K562 (cell line): Measurements from ENCODE around the gene HNRNPA3. TPM values are rescaled to one million over a fixed set of nuclear protein-coding genes. Genes with fewer than 3 reads are reported as not detected.

ENCODE experiments used
- ATAC-seq: fragments of 200-7000 bp; cut with Tn5 transposase; 3 replicates; pipeline ENCODE4 v1.9.1; 2020; ENCODE audit warnings: moderate library complexity
- BruUV-seq: library from RNA; stranded (reverse); fragments of 400-500 nt; replicated peaks from 2 replicates; lab custom pipeline; 2021; lab: Mats Ljungman, UMichigan
- CTCF ChIA-PET: fragments of 300-600 bp; formaldehyde crosslinking; extraction: SDS; loops from one replicate; lab custom pipeline; 2021; ENCODE audit warnings: low intra/inter-chr PET ratio; lab: Yijun Ruan, JAX
- POLR2A ChIA-PET: fragments of 300-600, 350-650 bp; sonication (Branson Sonifier 250); formaldehyde crosslinking; extraction: SDS; loops from one replicate; lab custom pipeline; 2021; ENCODE audit warnings: antibody characterized with exemption, inconsistent platforms; lab: Yijun Ruan, JAX
- DNase-seq, 4 experiments: peaks; one replicate each; pipeline versions ENCODE4 v3.0.0 to v3.0.0-alpha.2; 2011 to 2018; ENCODE audit warnings: low spot score in 3 of 4, mixed read lengths in 3 of 4; ENCODE audit errors: extremely low read depth in 1 of 4
- FAIRE-seq: peaks from 2 replicates; lab custom pipeline; 2011; peaks lifted over from hg19 to GRCh38; lab: Jason Lieb, UNC
- H2AFZ ChIP-seq: 2 replicates; pipeline ENCODE4 v1.6.0; 2011; ENCODE audit warnings: low read depth, low read length, control low read depth, inconsistent platforms
- H3K27ac ChIP-seq: fragments of 200-600 bp; 3 replicates; pipeline ENCODE4 v1.8.0; 2011; ENCODE audit warnings: low read depth, mild to moderate bottlenecking, control low read depth, inconsistent platforms, low read length, moderate library complexity, mixed read lengths; ENCODE audit errors: extremely low read depth
- H3K27me3 ChIP-seq, 2 experiments: fragments of 300-600 bp in 1 of 2; 2 replicates in 1 of 2; 3 replicates in 1 of 2; pipeline versions ENCODE4 v1.6.0 to v1.8.0; 2011; ENCODE audit warnings: inconsistent platforms in 2 of 2, low read length in 2 of 2, mild to moderate bottlenecking in 1 of 2, mixed read lengths in 1 of 2, moderate library complexity in 1 of 2; ENCODE audit not compliant: control insufficient read depth in 2 of 2, insufficient read depth in 2 of 2
- H3K36me3 ChIP-seq: fragments of 300-600 bp; 3 replicates; pipeline ENCODE4 v1.8.0; 2011; ENCODE audit warnings: mild to moderate bottlenecking, low read length, inconsistent platforms; ENCODE audit not compliant: control insufficient read depth, insufficient read depth
- H3K4me1 ChIP-seq, 2 experiments: fragments of 200-600 bp in 1 of 2; replicated peaks in 1 of 2; 2 replicates in 1 of 2; 3 replicates in 1 of 2; pipeline versions ENCODE4 v1.5.1 to v1.8.0; 2011; ENCODE audit warnings: inconsistent platforms in 2 of 2, low read length in 2 of 2, mild to moderate bottlenecking in 1 of 2, mixed read lengths in 1 of 2, moderate library complexity in 1 of 2; ENCODE audit not compliant: control insufficient read depth in 2 of 2, insufficient read depth in 2 of 2
- H3K4me2 ChIP-seq: 2 replicates; pipeline ENCODE4 v1.6.1; 2011; ENCODE audit warnings: low read length, control low read depth, inconsistent platforms, mixed read lengths; ENCODE audit not compliant: insufficient read depth
- H3K4me3 ChIP-seq: fragments of 200-600 bp; sonication (generic), shearing (Covaris generic); 2 replicates; pipeline ENCODE4 v1.5.1; 2016; ENCODE audit warnings: control low read depth, inconsistent platforms
- H3K79me2 ChIP-seq: fragments of 200-600 bp; 3 replicates; pipeline ENCODE4 v1.8.0; 2011; ENCODE audit warnings: low read length, inconsistent platforms; ENCODE audit not compliant: control insufficient read depth, insufficient read depth
- H3K9ac ChIP-seq, 2 experiments: 2 replicates each; pipeline versions ENCODE4 v1.6.0 to v1.6.1; 2011; ENCODE audit warnings: low read depth in 2 of 2, low read length in 2 of 2, control low read depth in 1 of 2, inconsistent platforms in 1 of 2, mild to moderate bottlenecking in 1 of 2, mixed read lengths in 1 of 2; ENCODE audit not compliant: insufficient read depth in 1 of 2
- H3K9me1 ChIP-seq: one replicate; pipeline ENCODE4 v1.6.0; 2011; ENCODE audit warnings: inconsistent platforms, mild to moderate bottlenecking, low read length, moderate library complexity; ENCODE audit not compliant: control insufficient read depth, insufficient read depth
- H3K9me3 ChIP-seq: replicated peaks from 2 replicates; pipeline ENCODE4 v1.5.1; 2011; ENCODE audit warnings: low read depth, low read length, inconsistent platforms; ENCODE audit not compliant: control insufficient read depth, insufficient read depth
- H4K20me1 ChIP-seq: replicated peaks from 2 replicates; pipeline ENCODE4 v1.6.1; 2011; ENCODE audit warnings: low read length, inconsistent platforms, mixed read lengths; ENCODE audit not compliant: control insufficient read depth, insufficient read depth
- ADNP ChIP-seq: fragments of 200-800 bp; sonication (Bioruptor generic); IDR thresholded peaks from 2 replicates; pipeline ENCODE4 v1.6.1; 2016; ENCODE audit warnings: missing genetic modification characterization, missing compliant biosample characterization
- BCOR ChIP-seq: fragments of 450-650 bp; IDR thresholded peaks from 2 replicates; pipeline ENCODE4 v1.6.1; 2016
- CREB3L1 ChIP-seq: fragments of 450-650 bp; IDR thresholded peaks from 2 replicates; pipeline ENCODE4 v1.6.1; 2014; ENCODE audit warnings: low read depth, mild to moderate bottlenecking, moderate library complexity, borderline replicate concordance
- CTCF ChIP-seq, 3 experiments: IDR thresholded peaks in 2 of 3; conservative IDR thresholded peaks in 1 of 3; 2 replicates each; pipeline ENCODE4 v1.5.1; 2011 to 2012; ENCODE audit warnings: low read length in 3 of 3, mild to moderate bottlenecking in 3 of 3, control low read depth in 2 of 3, improper control_type of control experiment in 1 of 3, inconsistent platforms in 1 of 3, low read depth in 1 of 3, mixed read lengths in 1 of 3, moderate library complexity in 1 of 3; ENCODE audit not compliant: insufficient read depth in 2 of 3
- E2F1 ChIP-seq: sonication (generic); formaldehyde crosslinking; IDR thresholded peaks from 2 replicates; pipeline ENCODE4 v1.8.1; 2023; ENCODE audit warnings: mild to moderate bottlenecking, missing genetic modification reagents, moderate library complexity
- ESRRA ChIP-seq: fragments of 450-650 bp; IDR thresholded peaks from 2 replicates; pipeline ENCODE4 v1.6.1; 2014; ENCODE audit warnings: low read depth, mild to moderate bottlenecking, moderate library complexity, borderline replicate concordance
- GATAD2A ChIP-seq: fragments of 450-650 bp; IDR thresholded peaks from 2 replicates; pipeline ENCODE4 v1.6.1; 2017
- HDAC2 ChIP-seq: fragments of 450-650 bp; IDR thresholded peaks from 2 replicates; pipeline ENCODE4 v1.6.1; 2016; ENCODE audit warnings: mild to moderate bottlenecking
- HLTF ChIP-seq: fragments of 450-650 bp; IDR thresholded peaks from 2 replicates; pipeline ENCODE4 v1.6.1; 2016
- KDM2B ChIP-seq: fragments of 250-450 bp; sonication (Bioruptor Pico); IDR thresholded peaks from 2 replicates; pipeline ENCODE4 v1.8.0; 2021; ENCODE audit warnings: mild to moderate bottlenecking, moderate library complexity
- NFRKB ChIP-seq: fragments of 450-650 bp; IDR thresholded peaks from 2 replicates; pipeline ENCODE4 v1.6.1; 2016; ENCODE audit warnings: low read depth
- NR2C1 ChIP-seq, 2 experiments: fragments of 450-650 bp; IDR thresholded peaks; 2 replicates each; pipeline ENCODE4 v1.6.1; 2017; ENCODE audit warnings: mild to moderate bottlenecking in 2 of 2, antibody characterized with exemption in 1 of 2, inconsistent platforms in 1 of 2, missing compliant biosample characterization in 1 of 2, missing genetic modification characterization in 1 of 2
- RAD21 ChIP-seq, 2 experiments: fragments of 250-450 bp in 1 of 2; fragments of 450-650 bp in 1 of 2; sonication (Bioruptor Pico) in 1 of 2; formaldehyde crosslinking in 1 of 2; IDR thresholded peaks in 1 of 2; conservative IDR thresholded peaks in 1 of 2; 2 replicates each; pipeline versions ENCODE4 v1.4.0 to v1.8.0; 2020 to 2022; ENCODE audit warnings: mild to moderate bottlenecking in 2 of 2, moderate library complexity in 1 of 2
- SMARCA5 ChIP-seq: fragments of 450-650 bp; IDR thresholded peaks from 2 replicates; pipeline ENCODE4 v1.6.1; 2016
- TFAM ChIP-seq: fragments of 250-450 bp; sonication (Bioruptor Pico); conservative IDR thresholded peaks from 2 replicates; pipeline ENCODE4 v1.5.0; 2021; ENCODE audit warnings: mild to moderate bottlenecking, moderate library complexity
- ZNF175 ChIP-seq: fragments of 200-800 bp; sonication (Bioruptor generic); IDR thresholded peaks from 2 replicates; pipeline ENCODE4 v1.6.1; 2016; ENCODE audit warnings: low read depth, mild to moderate bottlenecking, missing genetic modification characterization, missing compliant biosample characterization
- ZNF197 ChIP-seq: fragments of 200-800 bp; sonication (Bioruptor generic); IDR thresholded peaks from 2 replicates; pipeline ENCODE4 v1.6.1; 2016; ENCODE audit warnings: low read depth, missing genetic modification characterization, missing compliant biosample characterization
- ZNF507 ChIP-seq: conservative IDR thresholded peaks from 2 replicates; pipeline ENCODE4 v1.6.1; 2017; ENCODE audit warnings: missing genetic modification characterization, missing compliant biosample characterization
- whole genome bisulfite sequencing: fragments of 100-300 bp; shearing (Covaris generic); methylation state at CpG from one replicate; pipeline ENCODE4 v1.1.6; 2016; ENCODE audit warnings: low coverage, mixed read lengths; ENCODE audit not compliant: insufficient coverage; ENCODE audit errors: missing lambda C conversion rate; 5-methylcytosine and 5-hydroxymethylcytosine counted together
- in situ Hi-C: fragments of 300-500 bp; cut with MboI; formaldehyde crosslinking; loops from 4 replicates; pipeline ENCODE4 v1.15.0; 2018; ENCODE audit warnings: inconsistent platforms, mixed read lengths
- intact Hi-C: fragments of 100-400 bp; cut with micrococcal nuclease; formaldehyde crosslinking; loops from 2 replicates; pipeline ENCODE4 v1.14.2; 2022
- polyA plus RNA-seq, 8 experiments: library from polyadenylated mRNA; depleted of rRNA in 4 of 8; stranded (reverse) in 5 of 8; unstranded in 3 of 8; fragments of >200 nt; fragmentation: Nextera tagmentation in 2 of 8; fragmentation: Illumina TruSeq in 1 of 8; extraction: Ambion mirVana in 2 of 8; extraction: Trizol in 1 of 8; gene quantifications; 2 replicates each; pipeline versions ENCODE4 v1.2.1 to v1.2.3, GENCODE V29; 2011 to 2014; ENCODE audit warnings: inconsistent platforms in 1 of 8, missing spikeins in 1 of 8
- total RNA-seq, 7 experiments: library from RNA; depleted of rRNA in 6 of 7; stranded (reverse); fragments of >200 nt in 6 of 7; fragmentation: Illumina TruSeq in 2 of 7; extraction: Trizol in 2 of 7; gene quantifications; 2 replicates each; pipeline versions ENCODE4 v1.2.1 to v1.2.3, GENCODE V29; 2011 to 2021; ENCODE audit warnings: low replicate concordance in 1 of 7

HNRNPA3 gene
- total and polyA plus RNA-seq, 9 of the 15 experiments (the other 6 are each of a cell fraction or from before 2014, with no cell fraction given), result 72.8 to 428 (median 192) TPM

- no TSS peak for BruUV-seq
- H3K27me3 ChIP-seq, result no peaks in the 10 kb centered on the region
- ATAC-seq, result peak; percentile 25
- H3K79me2 ChIP-seq, result peaks cover 98% of the 10 kb centered on the region
- CTCF ChIA-PET, result no interaction called here
- no peak overlapping the region for H3K4me3 ChIP-seq
- H3K9me1 ChIP-seq, result no peaks in the 10 kb centered on the region
- peak overlapping the region; percentile 33 for H3K4me2 ChIP-seq
- H4K20me1 ChIP-seq, result peaks cover 25% of the 10 kb centered on the region
- H3K27ac ChIP-seq, result peak overlapping the region; percentile 78
- DNase-seq, result no peak
- intact Hi-C loops, result loop anchor here (2.0 kb wide), 2 partner anchors 20 to 30 kb away; partner anchors contain the start of gene HNRNPA3
- H3K9me3 ChIP-seq, result no peaks in the 10 kb centered on the region
- no peak overlapping the region for H2AFZ ChIP-seq
- peaks cover 35% of the 10 kb centered on the region; the same call in 2 of the 3 replicates for H3K36me3 ChIP-seq
- POLR2A ChIA-PET, result interaction anchor here (1.5 kb wide), 1 partner anchor 14 kb away, joined by 5 read pairs; no protein-coding TSS in a partner anchor
- 26% methylated on average over 3 of the region's 3 CpGs for WGBS
- no peak for FAIRE-seq
- in situ Hi-C loops, result no loop called here
- H3K9ac ChIP-seq, result peak overlapping the region; percentile 52 to 83; a peak in 3 of 4 replicates
- peaks cover 18 to 59% of the 10 kb centered on the region in 2 experiments for H3K4me1 ChIP-seq
- TF ChIP-seq ESRRA (no peak), CREB3L1 (no peak), ZNF197 (CRISPR knock-in tag) (0 out of 2 replicates have a peak, but pooled peaks have one; percentile 66), E2F1 (0 out of 2 replicates have a peak, but pooled peaks have one; percentile 41), ZNF175 (no peak), HLTF (peak; percentile 8; the same call in 1 of the 2 replicates), NFRKB (peak; percentile 15; the same call in 1 of the 2 replicates), GATAD2A (0 out of 2 replicates have a peak, but pooled peaks have one; percentile 33), SMARCA5 (no peak; the same call in 1 of the 2 replicates), BCOR (no peak), CTCF (IDR thresholded peaks at IDR 0.05 in 2 of 3, conservative IDR thresholded peaks at IDR 0.05 in 1 of 3; ENCODE audit: insufficient read depth in 2 of 3, low read depth in 1 of 3, low read length in 3 of 3) (0 out of 6 replicates have a peak, but pooled peaks of 1 of the 3 experiments have one; percentile 9), KDM2B (CRISPR knock-in tag) (no peak), ZNF507 (tag) (no peak), RAD21 (CRISPR knock-in tag; conservative IDR thresholded peaks at IDR 0.05 in 1 of 2, IDR thresholded peaks at IDR 0.05 in 1 of 2) (0 out of 4 replicates have a peak, but pooled peaks of 1 of the 2 experiments have one; percentile 5), HDAC2 (no peak), NR2C1 (IDR thresholded peaks at IDR 0.05) (no peak), NR2C1 (tag; IDR thresholded peaks at IDR 0.05) (peak; percentile 16; the same call in 1 of the 2 replicates), TFAM (CRISPR knock-in tag) (no peak), ADNP (no peak)
These were observed 30.5 kb downstream of the HNRNPA3 start for GRCh38 chr2:177243073-177243472.
